GM21737 (cell line): Measurements from ENCODE around the gene NPLOC4.

Experiments
- ATAC-seq: cut with Tn5 transposase; IDR thresholded peaks from one replicate; pipeline ENCODE4 v1.9.1; 2021; ENCODE audit warnings: mild to moderate bottlenecking, moderate library complexity; ENCODE audit not compliant: unreplicated experiment

NPLOC4 gene

GRCh38 chr17:81549826-81550225 lies 87.1 kb downstream of the NPLOC4 start:
- ATAC-seq = no peak

DNA sequence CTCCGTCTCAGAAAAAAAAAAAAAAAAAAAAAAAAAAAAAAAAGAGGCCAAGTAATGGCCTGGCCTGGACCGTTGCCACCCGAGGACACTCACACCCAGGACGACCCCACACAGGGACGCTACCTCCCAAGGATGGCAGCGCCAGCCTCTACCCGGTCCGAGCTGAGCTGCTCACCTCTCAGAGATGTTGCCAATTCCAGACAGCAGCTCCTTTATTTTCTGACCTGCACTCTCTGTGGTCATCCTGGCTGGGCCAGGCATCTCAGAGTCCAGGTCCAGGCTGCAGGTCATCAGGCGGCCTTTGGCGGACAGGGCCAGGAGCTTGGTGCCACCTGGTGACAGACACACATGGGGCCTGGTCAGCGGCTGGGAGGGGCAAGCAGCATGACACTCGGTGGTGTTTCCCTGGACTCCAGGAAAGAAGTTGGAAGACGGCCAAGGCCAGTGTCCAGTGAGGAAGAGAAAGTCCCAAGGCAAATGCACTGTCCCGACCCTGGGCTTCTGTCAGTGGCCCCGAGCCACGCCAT lies 87.8 kb downstream of the NPLOC4 start:
- ATAC-seq = no peak

GRCh38 chr17:81547614-81547982 lies 89.3 kb downstream of the NPLOC4 start:
- no peak for ATAC-seq

- no peak for ATAC-seq
These were observed 89.9 kb downstream of the NPLOC4 start for GRCh38 chr17:81546906-81547613.

GRCh38 chr17:81545160-81545949 lies 91.6 kb downstream of the NPLOC4 start:
- no peak for ATAC-seq

GRCh38 chr17:81544281-81544974 lies 92.5 kb downstream of the NPLOC4 start:
- no peak for ATAC-seq

- ATAC-seq = no peak
These were observed 93.2 kb downstream of the NPLOC4 start for GRCh38 chr17:81543756-81544155.

GRCh38 chr17:81543339-81543675 lies 93.6 kb downstream of the NPLOC4 start:
- no peak for ATAC-seq

- ATAC-seq = no peak
These were observed 94.2 kb downstream of the NPLOC4 start for GRCh38 chr17:81542431-81543338.

DNA sequence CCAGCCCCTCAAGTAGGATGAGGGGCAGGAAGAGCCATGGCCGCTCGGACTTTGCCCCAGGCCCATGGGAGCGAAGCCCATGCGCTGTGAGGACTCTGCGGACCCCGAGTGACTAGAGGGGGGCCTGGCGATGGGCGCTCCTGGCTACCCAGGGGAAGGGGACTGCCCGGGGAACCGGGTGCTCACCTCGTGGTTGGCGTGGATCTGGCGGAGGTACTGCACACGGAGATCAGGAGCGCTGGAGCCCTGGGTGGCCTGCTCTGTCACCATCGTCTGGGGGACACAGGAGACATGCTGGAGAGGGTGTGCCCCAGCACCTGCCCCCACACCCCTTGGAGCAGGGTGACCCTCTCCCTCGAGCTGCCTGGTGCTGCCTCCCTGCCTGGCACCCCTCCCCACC lies 95.8 kb downstream of the NPLOC4 start:
- no peak for ATAC-seq

- ATAC-seq = no peak
These were observed 96.3 kb downstream of the NPLOC4 start for GRCh38 chr17:81540676-81541027.

GRCh38 chr17:81539961-81540675 lies 96.8 kb downstream of the NPLOC4 start:
- ATAC-seq = no peak

DNA sequence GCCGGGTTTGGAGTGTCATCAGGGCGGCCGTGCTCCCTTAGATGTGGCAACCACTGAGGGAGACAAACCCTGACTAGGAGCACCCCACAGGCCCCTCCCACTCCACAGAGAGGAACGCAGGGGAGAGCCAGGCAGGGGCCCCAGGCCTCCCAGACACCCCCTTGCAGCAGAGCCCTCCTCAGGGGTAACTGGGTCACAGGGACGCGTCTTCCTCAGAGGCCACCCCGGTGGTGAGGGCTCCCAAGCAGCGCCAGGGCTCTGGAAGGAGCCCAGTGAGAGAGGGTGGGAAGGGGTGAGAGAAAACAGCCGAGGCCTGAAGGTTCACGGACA lies 97.4 kb downstream of the NPLOC4 start:
- no peak for ATAC-seq

DNA sequence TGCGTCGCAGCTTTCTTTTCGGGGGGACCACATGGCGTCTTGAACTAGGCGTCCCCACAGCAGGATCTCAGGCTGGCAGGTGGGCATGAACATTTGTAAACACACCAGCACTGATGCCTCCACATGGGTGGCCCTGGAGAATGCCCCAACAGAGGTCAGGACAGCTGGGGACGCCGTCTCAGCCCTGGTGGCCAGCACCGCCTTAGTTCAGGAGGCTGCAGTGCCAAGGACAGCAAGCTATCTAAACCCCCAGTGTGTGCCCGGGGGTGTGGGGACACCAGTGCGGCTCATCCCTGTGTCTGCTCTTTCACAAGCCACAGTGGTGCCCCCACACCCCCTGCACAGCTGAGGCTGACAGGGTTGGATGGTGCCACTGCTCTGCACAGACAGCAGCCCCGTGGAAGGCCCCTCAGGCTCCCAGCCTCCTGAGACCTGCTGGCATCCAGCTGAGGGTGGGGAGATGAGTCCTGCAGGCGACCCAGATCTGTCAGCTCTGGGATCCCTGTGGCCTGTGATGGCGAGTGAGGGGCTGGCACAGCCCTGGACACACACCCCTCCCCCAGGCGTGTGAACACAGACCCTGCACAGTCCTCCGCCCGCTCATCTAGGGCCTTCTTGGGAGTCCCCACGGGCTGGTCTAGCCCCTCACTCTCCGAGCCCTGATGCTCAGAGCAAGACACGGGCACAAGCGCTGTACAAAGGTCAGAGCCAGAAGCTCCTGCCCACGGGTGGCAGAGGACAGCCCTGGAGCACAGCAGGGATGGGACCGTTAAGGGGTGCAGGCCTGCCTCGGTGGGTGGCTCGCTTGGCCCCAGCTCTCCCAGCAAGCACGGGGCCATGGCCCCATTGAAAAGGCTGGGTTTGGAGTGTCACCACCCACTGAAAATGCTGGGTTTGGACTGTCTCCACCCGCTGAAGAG lies 98.0 kb downstream of the NPLOC4 start:
- no peak for ATAC-seq

DNA sequence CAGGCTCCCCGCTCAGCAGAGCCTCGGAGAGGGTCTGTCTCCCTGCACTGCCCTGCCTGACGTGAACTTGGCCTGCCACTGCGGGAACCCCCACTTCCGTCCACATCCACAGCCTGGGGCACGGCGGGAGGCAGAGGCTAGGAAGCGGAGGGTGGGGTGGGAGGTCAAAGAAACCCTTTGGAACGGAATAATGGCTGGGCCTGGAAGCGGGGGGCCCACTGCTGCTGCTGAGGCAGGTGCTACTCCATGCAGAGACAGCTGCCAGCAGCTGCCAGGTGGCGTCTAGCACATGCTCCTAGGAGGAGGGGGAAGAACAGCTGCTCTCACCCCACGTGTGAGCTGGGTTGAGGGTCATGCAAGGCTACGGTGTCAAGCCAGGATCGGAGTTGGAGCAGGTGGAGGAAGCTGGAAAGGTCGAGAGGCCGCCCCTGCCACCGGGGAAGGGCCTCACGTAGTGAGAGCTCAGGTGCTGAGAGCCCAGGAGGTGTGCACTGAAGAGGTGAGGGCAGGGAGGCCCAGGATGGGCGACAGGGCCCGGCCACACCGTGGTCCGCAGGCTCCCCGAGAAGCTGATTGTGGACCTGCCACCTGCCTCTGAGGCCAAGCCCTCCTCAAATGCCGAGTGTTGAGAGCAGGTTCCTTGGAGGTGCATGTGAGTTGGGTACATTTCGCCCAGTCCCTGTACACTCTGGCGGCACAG lies 98.9 kb downstream of the NPLOC4 start:
- no peak for ATAC-seq

- no peak for ATAC-seq
These were observed 99.5 kb downstream of the NPLOC4 start for GRCh38 chr17:81537343-81537855.

GRCh38 chr17:81536299-81537290 lies 100.3 kb downstream of the NPLOC4 start:
- no peak for ATAC-seq
